H1 (cell line): ENCODE measurements around the gene ATF7IP. TPM values are rescaled to one million over a fixed set of nuclear protein-coding genes. Genes with fewer than 3 reads are reported as not detected.

Experiments
- CBX8 ChIP-seq: fragments of 300-800, 300-1000 bp; sonication (generic); IDR thresholded peaks from 2 replicates; pipeline ENCODE4 v1.7.1; 2016; ENCODE audit warnings: low read depth, low read length, borderline replicate concordance
- KDM4A ChIP-seq: IDR thresholded peaks from one replicate; pipeline ENCODE4 v1.7.1; 2012; ENCODE audit warnings: low read depth, mild to moderate bottlenecking, moderate library complexity, low read length, inconsistent platforms; ENCODE audit not compliant: severe bottlenecking
- KDM5A ChIP-seq: fragments of 200-600 bp; IDR thresholded peaks from 2 replicates; pipeline ENCODE4 v1.7.1; 2012; ENCODE audit warnings: mild to moderate bottlenecking, low read length, inconsistent platforms, mixed read lengths
- RFX5 ChIP-seq: IDR thresholded peaks from 2 replicates; pipeline ENCODE4 v1.6.1; 2011; ENCODE audit warnings: low read depth, low read length, improper control_type of control experiment, borderline replicate concordance
- SP2 ChIP-seq: IDR thresholded peaks from 2 replicates; pipeline ENCODE4 v1.6.1; 2012; ENCODE audit warnings: mild to moderate bottlenecking, low read length, inconsistent platforms
- TCF12 ChIP-seq: IDR thresholded peaks from 2 replicates; pipeline ENCODE4 v1.6.1; 2011; ENCODE audit warnings: low read depth, mild to moderate bottlenecking, low read length
- YY1 ChIP-seq: IDR thresholded peaks from 2 replicates; pipeline ENCODE4 v1.6.1; 2011; ENCODE audit warnings: low read depth, mild to moderate bottlenecking, low read length
- polyA plus RNA-seq, 7 experiments: library from polyadenylated mRNA; depleted of rRNA in 3 of 7; stranded (reverse) in 5 of 7; unstranded in 2 of 7; fragments of >200 nt in 5 of 7; fragments of 200-250 nt in 2 of 7; gene quantifications; 1 replicate in 5 of 7; 2 replicates in 1 of 7; 4 replicates in 1 of 7; pipeline versions ENCODE4 v1.2.1 to v1.2.3, GENCODE V29; 2011 to 2013; ENCODE audit warnings: missing spikeins in 2 of 7, mixed read lengths in 2 of 7
- total RNA-seq: library from RNA; stranded (reverse); fragmentation: NEBNext Ultra II Directional; extraction: Animal tissue kit (Norgen Biotek cat#: 25700); gene quantifications from 2 replicates; pipeline ENCODE4 v1.2.1, GENCODE V29; 2021

The ATF7IP gene
- total and polyA plus RNA-seq, 2 of the 8 experiments (the other 6 are each of a cell fraction or from before 2014, with no cell fraction given) = 34.2 to 148 TPM

GRCh38 chr12:14510574-14510973 is 145.1 kb downstream of the ATF7IP start (continued):
- TF ChIP-seq CBX8 (no peak), SP2 (no peak), YY1 (no peak), TCF12 (no peak), RFX5 (no peak), KDM5A (no peak), KDM4A (no peak)
